ENCODE data around the gene SLK. TPM values are rescaled to one million over a fixed set of nuclear protein-coding genes. Genes with fewer than 3 reads are reported as not detected.

The SLK gene
- polyA plus RNA-seq, 2 of the 4 experiments (the other 2 are of a cell fraction), result 23.3 to 29.2 TPM

DNA sequence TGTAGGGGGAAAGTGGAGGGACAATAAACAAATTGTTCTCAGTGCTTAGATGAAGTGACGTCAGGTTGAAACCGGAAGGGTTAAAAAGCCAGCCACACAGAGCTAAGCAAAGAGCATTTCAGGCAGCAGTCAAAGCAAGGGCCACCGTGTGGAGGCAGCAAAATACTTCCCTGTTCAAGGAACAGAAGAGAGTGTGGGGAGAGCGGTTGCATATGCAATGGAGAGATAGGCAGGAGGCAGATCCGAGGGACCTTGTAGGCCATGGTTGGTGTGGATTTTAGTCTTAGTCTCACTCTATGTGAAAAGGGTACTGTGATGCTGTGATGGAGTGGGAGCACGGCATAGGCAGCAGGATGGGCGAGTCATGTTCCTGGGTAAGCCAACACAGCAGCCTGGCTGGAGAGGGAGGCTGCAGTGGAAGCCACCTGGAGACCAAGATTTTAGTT is 45.2 kb upstream of the SLK start:
- no peak overlapping the region for H3K4me2 ChIP-seq
- H3K4me3 ChIP-seq, result no peak overlapping the region
- 46% methylated on average over 7 of the region's 7 CpGs for whole genome bisulfite sequencing (ENCODE audit: missing lambda C conversion rate)
- peaks cover 9% of the 10 kb centered on the region for H3K4me1 ChIP-seq
- no peak for ATAC-seq
- FAIRE-seq, result no peak
- 0 out of 6 replicates have a peak overlapping the region, but pooled peaks of 1 of the 2 experiments have one; percentile 6 for H3K27ac ChIP-seq
- peak in 1 of 2 experiments; percentile 48 for DNase-seq (ENCODE audit: low read depth in 1 of 2, low spot score in 1 of 2)
- H3K9me3 ChIP-seq, result no peaks in the 10 kb centered on the region
- CTCF ChIA-PET, result interaction anchor here (0.8 to 1.4 kb wide), 4 partner anchors 13 to 42 kb away, joined by 3 to 4 read pairs (median 3); no protein-coding TSS in a partner anchor
- TF ChIP-seq CBX8 (IDR thresholded peaks at IDR 0.05), result no peak
- TF ChIP-seq, protein P1, sequence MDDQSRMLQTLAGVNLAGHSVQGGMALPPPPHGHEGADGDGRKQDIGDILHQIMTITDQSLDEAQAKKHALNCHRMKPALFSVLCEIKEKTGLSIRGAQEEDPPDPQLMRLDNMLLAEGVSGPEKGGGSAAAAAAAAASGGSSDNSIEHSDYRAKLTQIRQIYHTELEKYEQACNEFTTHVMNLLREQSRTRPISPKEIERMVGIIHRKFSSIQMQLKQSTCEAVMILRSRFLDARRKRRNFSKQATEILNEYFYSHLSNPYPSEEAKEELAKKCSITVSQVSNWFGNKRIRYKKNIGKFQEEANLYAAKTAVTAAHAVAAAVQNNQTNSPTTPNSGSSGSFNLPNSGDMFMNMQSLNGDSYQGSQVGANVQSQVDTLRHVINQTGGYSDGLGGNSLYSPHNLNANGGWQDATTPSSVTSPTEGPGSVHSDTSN (IDR thresholded peaks at IDR 0.05), result no peak
- TF ChIP-seq, protein P2, sequence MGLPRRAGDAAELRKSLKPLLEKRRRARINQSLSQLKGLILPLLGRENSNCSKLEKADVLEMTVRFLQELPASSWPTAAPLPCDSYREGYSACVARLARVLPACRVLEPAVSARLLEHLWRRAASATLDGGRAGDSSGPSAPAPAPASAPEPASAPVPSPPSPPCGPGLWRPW (IDR thresholded peaks at IDR 0.05), result no peak
- TF ChIP-seq, protein P3, sequence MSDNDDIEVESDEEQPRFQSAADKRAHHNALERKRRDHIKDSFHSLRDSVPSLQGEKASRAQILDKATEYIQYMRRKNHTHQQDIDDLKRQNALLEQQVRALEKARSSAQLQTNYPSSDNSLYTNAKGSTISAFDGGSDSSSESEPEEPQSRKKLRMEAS (IDR thresholded peaks at IDR 0.05), result no peak
- TF ChIP-seq RAD21 (conservative IDR thresholded peaks at IDR 0.05 in 1 of 2, IDR thresholded peaks at IDR 0.05 in 1 of 2), result 0 out of 5 replicates have a peak, but pooled peaks of 1 of the 2 experiments have one; percentile 5
- POLR2A ChIA-PET, result no interaction called here

DNA sequence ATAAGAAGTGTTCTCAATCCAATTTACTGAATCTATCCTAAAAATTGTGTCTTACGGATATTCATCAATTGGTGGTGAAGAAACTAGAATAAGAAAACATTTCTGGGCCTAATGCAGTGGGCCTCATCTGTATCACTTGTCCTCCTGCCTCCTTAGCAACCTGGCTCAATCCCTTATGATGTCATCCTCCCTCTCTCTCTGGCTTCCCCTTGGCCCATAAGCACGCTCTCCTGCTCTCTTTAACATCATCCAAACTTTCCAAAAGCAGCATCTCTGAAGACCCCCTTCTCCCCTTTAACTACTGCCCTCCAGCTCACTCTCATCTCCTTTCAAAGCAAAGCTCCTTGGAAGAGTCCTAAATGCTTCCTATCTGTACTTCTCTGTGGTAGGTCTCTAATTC is 44.3 kb upstream of the SLK start:
- ChIA-PET CTCF (interaction anchor here (1.4 kb wide), 2 partner anchors 33 to 38 kb away, joined by 3 to 4 read pairs; no protein-coding TSS in a partner anchor), POLR2A (no interaction called here)
- no peak for DNase-seq (ENCODE audit: low read depth in 1 of 2, low spot score in 1 of 2)
- Histone ChIP-seq H3K4me2 (no peak overlapping the region), H3K4me1 (peaks cover 6% of the 10 kb centered on the region), H3K9me3 (no peaks in the 10 kb centered on the region), H3K4me3 (no peak overlapping the region), H3K27ac (no peak overlapping the region)
- 85% methylated on average over 2 of the region's 2 CpGs for WGBS (ENCODE audit: missing lambda C conversion rate)
- TF ChIP-seq FOSB (CRISPR knock-in tag; IDR thresholded peaks at IDR 0.05) (no peak), TP53 (CRISPR knock-in tag; IDR thresholded peaks at IDR 0.05) (no peak), HEYL (CRISPR knock-in tag; IDR thresholded peaks at IDR 0.05) (no peak)
- TF ChIP-seq, protein P4, sequence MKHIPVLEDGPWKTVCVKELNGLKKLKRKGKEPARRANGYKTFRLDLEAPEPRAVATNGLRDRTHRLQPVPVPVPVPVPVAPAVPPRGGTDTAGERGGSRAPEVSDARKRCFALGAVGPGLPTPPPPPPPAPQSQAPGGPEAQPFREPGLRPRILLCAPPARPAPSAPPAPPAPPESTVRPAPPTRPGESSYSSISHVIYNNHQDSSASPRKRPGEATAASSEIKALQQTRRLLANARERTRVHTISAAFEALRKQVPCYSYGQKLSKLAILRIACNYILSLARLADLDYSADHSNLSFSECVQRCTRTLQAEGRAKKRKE (CRISPR knock-in tag; IDR thresholded peaks at IDR 0.05; ENCODE audit: low read depth), result no peak
- no peak for FAIRE-seq
- no peak for ATAC-seq

DNA sequence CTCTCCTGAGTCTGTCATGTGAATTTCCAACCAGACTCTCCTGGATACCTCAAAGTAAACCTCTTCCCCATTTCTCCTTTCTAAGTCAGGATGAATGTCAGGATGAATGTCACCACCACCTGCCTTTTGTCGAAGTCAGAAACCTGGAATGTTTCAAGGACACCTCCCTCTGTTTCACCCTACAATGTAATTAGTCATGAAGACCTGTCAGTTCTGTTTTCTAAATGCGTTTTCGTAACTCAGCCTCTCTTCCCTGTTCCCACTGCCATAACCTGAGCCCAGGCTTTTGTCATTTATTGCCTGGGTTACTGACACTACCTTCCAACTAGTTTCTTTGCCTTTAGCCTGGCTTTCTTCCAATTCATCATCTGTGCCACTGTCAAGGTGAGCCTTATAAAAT is 43.4 kb upstream of the SLK start:
- ChIA-PET POLR2A (no interaction called here), CTCF (interaction anchor here (0.9 kb wide), 1 partner anchor 35 kb away, joined by 3 read pairs; no protein-coding TSS in a partner anchor)
- no peak overlapping the region for H3K27ac ChIP-seq
- no peak overlapping the region for H3K4me3 ChIP-seq
- H3K9me3 ChIP-seq, result no peaks in the 10 kb centered on the region
- ATAC-seq (no peak), FAIRE-seq (no peak), DNase-seq (ENCODE audit: low read depth in 1 of 2, low spot score in 1 of 2) (no peak)
- no peak overlapping the region for H3K4me2 ChIP-seq
- peaks cover 6% of the 10 kb centered on the region for H3K4me1 ChIP-seq
- TF ChIP-seq TP53 (CRISPR knock-in tag; IDR thresholded peaks at IDR 0.05) (no peak), EP300 (IDR thresholded peaks at IDR 0.05) (no peak), HEYL (CRISPR knock-in tag; IDR thresholded peaks at IDR 0.05) (no peak), NFE2L2 (conservative IDR thresholded peaks at IDR 0.05; ENCODE audit: low read length) (no peak), SREBF2 (IDR thresholded peaks at IDR 0.05) (no peak)
- TF ChIP-seq, protein P1 (IDR thresholded peaks at IDR 0.05), result no peak
- WGBS (ENCODE audit: missing lambda C conversion rate), result 78% methylated on average over 3 of the region's 3 CpGs

DNA sequence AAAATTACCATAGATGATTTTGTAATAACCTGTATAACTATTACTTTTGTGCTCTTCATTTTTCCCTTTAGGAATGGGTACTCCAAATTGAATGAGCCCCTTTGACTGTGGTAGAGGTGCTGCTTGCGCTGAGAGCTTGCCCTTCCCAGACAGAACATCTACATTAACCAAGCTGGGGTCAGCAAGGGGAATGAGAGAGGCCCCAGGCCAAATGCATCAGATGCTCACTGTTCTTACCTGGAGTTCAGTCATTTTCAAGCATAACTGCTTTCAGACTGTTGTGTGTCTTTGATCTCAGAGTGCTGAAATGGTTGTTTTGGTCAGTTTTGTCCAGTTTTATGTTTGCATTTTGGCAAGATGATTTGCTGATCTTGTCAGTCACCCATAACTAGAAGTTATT is 41.3 kb upstream of the SLK start:
- Histone ChIP-seq H3K4me1 (no peaks in the 10 kb centered on the region), H3K27ac (no peak overlapping the region), H3K4me2 (no peak overlapping the region), H3K9me3 (no peaks in the 10 kb centered on the region), H3K4me3 (no peak overlapping the region)
- DNase-seq (ENCODE audit: low read depth in 1 of 2, low spot score in 1 of 2), result no peak
- WGBS (ENCODE audit: missing lambda C conversion rate), result 84% methylated on average over 1 of the region's 1 CpG
- no peak for ATAC-seq
- TF ChIP-seq, protein P3 (IDR thresholded peaks at IDR 0.05), result no peak
- TF ChIP-seq ESRRA (IDR thresholded peaks at IDR 0.05; ENCODE audit: borderline replicate concordance, low read length), result no peak
- FAIRE-seq, result no peak
- ChIA-PET CTCF (interaction anchor here (1.5 kb wide), 1 partner anchor 38 kb away, joined by 3 read pairs; no protein-coding TSS in a partner anchor), POLR2A (no interaction called here)

Measured in A549 (cell line).